A549 (cell line): ENCODE measurements around the gene ROR1. TPM values are rescaled to one million over a fixed set of nuclear protein-coding genes. Genes with fewer than 3 reads are reported as not detected.

Source experiments
- ATAC-seq, 2 experiments: fragments of 200-7000 bp in 1 of 2; fragments of >200 bp in 1 of 2; cut with Nextera tagmentation in 1 of 2; cut with Tn5 transposase in 1 of 2; 3 replicates each; pipeline versions ENCODE4 v1.8.0 to v1.9.1; 2018 to 2020; ENCODE audit warnings: mild to moderate bottlenecking in 1 of 2, moderate library complexity in 1 of 2
- CTCF ChIA-PET: fragments of 300-600 bp; sonication (Branson Sonifier 250); formaldehyde crosslinking; extraction: SDS; loops from one replicate; lab custom pipeline; 2021; ENCODE audit warnings: antibody characterized with exemption, inconsistent platforms; lab: Yijun Ruan, JAX
- POLR2A ChIA-PET: fragments of 350-600 bp; formaldehyde crosslinking; extraction: SDS; loops from one replicate; lab custom pipeline; 2021; ENCODE audit warnings: antibody characterized with exemption, inconsistent platforms; lab: Yijun Ruan, JAX
- DNase-seq, 2 experiments: peaks; one replicate each; pipeline versions ENCODE4 v3.0.0 to v3.0.0-alpha.2; 2011 to 2016; ENCODE audit warnings: low read depth in 1 of 2, low spot score in 1 of 2
- FAIRE-seq: peaks from 2 replicates; lab custom pipeline; 2011; peaks lifted over from hg19 to GRCh38; lab: Jason Lieb, UNC
- H3K27ac ChIP-seq, 2 experiments: fragments of >200 bp; sonication (Bioruptor Twin); formaldehyde crosslinking; 3 replicates each; pipeline ENCODE4 v1.5.1; 2016 to 2017
- H3K4me1 ChIP-seq: fragments of >200 bp; sonication (Bioruptor Twin); formaldehyde crosslinking; 3 replicates; pipeline ENCODE4 v1.6.1; 2016
- H3K4me2 ChIP-seq: fragments of >200 bp; sonication (Bioruptor Twin); formaldehyde crosslinking; 3 replicates; pipeline ENCODE4 v1.6.1; 2016
- H3K4me3 ChIP-seq: fragments of >200 bp; sonication (Bioruptor Twin); formaldehyde crosslinking; 3 replicates; pipeline ENCODE4 v1.5.1; 2016
- H3K9me3 ChIP-seq: fragments of >200 bp; sonication (Bioruptor Twin); formaldehyde crosslinking; 3 replicates; pipeline ENCODE4 v1.6.1; 2016
- ATOH8 ChIP-seq: fragments of 250-450 bp; sonication (Bioruptor Pico); IDR thresholded peaks from 2 replicates; pipeline ENCODE4 v1.5.0; 2020; ENCODE audit warnings: low read depth, mild to moderate bottlenecking, moderate library complexity
- CBX2 ChIP-seq: fragments of 200-600 bp; sonication (generic); IDR thresholded peaks from 2 replicates; pipeline ENCODE4 v1.6.1; 2016; ENCODE audit warnings: low read depth, mild to moderate bottlenecking, borderline replicate concordance
- CEBPB ChIP-seq, 2 experiments: fragments of >200 bp in 1 of 2; sonication (Bioruptor Twin) in 1 of 2; formaldehyde crosslinking in 1 of 2; IDR thresholded peaks; 2 replicates each; pipeline ENCODE4 v1.6.1; 2012 to 2016
- CTCF ChIP-seq: fragments of >200 bp; sonication (Bioruptor Twin); formaldehyde crosslinking; IDR thresholded peaks from 3 replicates; pipeline ENCODE4 v1.5.1; 2016
- EP300 ChIP-seq, 2 experiments: fragments of >200 bp; sonication (Bioruptor Twin); formaldehyde crosslinking; IDR thresholded peaks; 2 replicates in 1 of 2; 3 replicates in 1 of 2; pipeline ENCODE4 v1.6.1; 2016 to 2017
- FOSB ChIP-seq: fragments of 250-450 bp; sonication (Bioruptor Pico); IDR thresholded peaks from 2 replicates; pipeline ENCODE4 v1.5.0; 2020; ENCODE audit warnings: mild to moderate bottlenecking, moderate library complexity
- FOXS1 ChIP-seq: fragments of 250-450 bp; sonication (Bioruptor Pico); IDR thresholded peaks from 2 replicates; pipeline ENCODE4 v1.5.0; 2020; ENCODE audit warnings: mild to moderate bottlenecking, moderate library complexity
- GATA3 ChIP-seq: IDR thresholded peaks from 2 replicates; pipeline ENCODE4 v1.6.1; 2012; ENCODE audit warnings: borderline replicate concordance
- HDAC2 ChIP-seq: fragments of 200-600 bp; sonication (generic); IDR thresholded peaks from 2 replicates; pipeline ENCODE4 v1.6.1; 2016
- HEYL ChIP-seq: fragments of 250-450 bp; sonication (Bioruptor Pico); IDR thresholded peaks from 2 replicates; pipeline ENCODE4 v1.8.0; 2021; ENCODE audit warnings: mild to moderate bottlenecking, moderate library complexity
- HOXA7 ChIP-seq: fragments of 250-450 bp; sonication (Bioruptor Pico); IDR thresholded peaks from 2 replicates; pipeline ENCODE4 v1.5.0; 2020; ENCODE audit warnings: mild to moderate bottlenecking, moderate library complexity
- KDM5A ChIP-seq: fragments of 200-600 bp; sonication (generic); IDR thresholded peaks from 2 replicates; pipeline ENCODE4 v1.6.1; 2016; ENCODE audit warnings: antibody characterized with exemption, mild to moderate bottlenecking
- MAX ChIP-seq: IDR thresholded peaks from 2 replicates; pipeline ENCODE4 v1.6.1; 2012
- MAZ ChIP-seq: fragments of 150-350 bp; IDR thresholded peaks from 2 replicates; pipeline ENCODE4 v1.6.1; 2014; ENCODE audit warnings: antibody characterized with exemption, low read depth, low read length, borderline replicate concordance
- NPAS2 ChIP-seq: fragments of 250-450 bp; sonication (Bioruptor Pico); IDR thresholded peaks from 2 replicates; pipeline ENCODE4 v1.8.0; 2022; ENCODE audit warnings: mild to moderate bottlenecking, moderate library complexity, borderline replicate concordance
- PBX3 ChIP-seq: IDR thresholded peaks from 2 replicates; pipeline ENCODE4 v1.6.1; 2012
- RAD21 ChIP-seq, 2 experiments: fragments of >200 bp in 1 of 2; sonication (Bioruptor Twin) in 1 of 2; formaldehyde crosslinking in 1 of 2; IDR thresholded peaks in 1 of 2; conservative IDR thresholded peaks in 1 of 2; 2 replicates in 1 of 2; 3 replicates in 1 of 2; pipeline ENCODE4 v1.6.1; 2012 to 2018; ENCODE audit warnings: inconsistent platforms in 1 of 2
- RARB ChIP-seq: fragments of 250-450 bp; sonication (Bioruptor Pico); IDR thresholded peaks from 2 replicates; pipeline ENCODE4 v1.8.0; 2021; ENCODE audit warnings: mild to moderate bottlenecking, moderate library complexity
- REST ChIP-seq: fragments of 200-600 bp; sonication (generic); IDR thresholded peaks from 2 replicates; pipeline ENCODE4 v1.6.1; 2016; ENCODE audit warnings: antibody characterized with exemption, mild to moderate bottlenecking, moderate library complexity
- RFX5 ChIP-seq: fragments of 450-650 bp; IDR thresholded peaks from 2 replicates; pipeline ENCODE4 v1.7.1; 2014; ENCODE audit warnings: antibody characterized with exemption, mild to moderate bottlenecking, moderate library complexity
- SMC3 ChIP-seq: fragments of >200 bp; sonication (Bioruptor Twin); formaldehyde crosslinking; IDR thresholded peaks from 3 replicates; pipeline ENCODE4 v1.6.1; 2018; ENCODE audit warnings: inconsistent platforms
- ZNF302 ChIP-seq: fragments of 250-450 bp; sonication (Bioruptor Pico); IDR thresholded peaks from 2 replicates; pipeline ENCODE4 v1.9.0; 2021; ENCODE audit warnings: inconsistent platforms, mild to moderate bottlenecking, moderate library complexity
- WGBS: methylation state at CpG from one replicate; pipeline ENCODE4 v1.1.6; 2017; ENCODE audit errors: missing lambda C conversion rate; 5-methylcytosine and 5-hydroxymethylcytosine counted together
- polyA plus RNA-seq, 4 experiments: library from polyadenylated mRNA; depleted of rRNA in 3 of 4; stranded (reverse); fragments of >200 nt; fragmentation: RNase III in 1 of 4; extraction: RNeasy Plus Mini Kit Qiagen cat#74134 plus additional on column Dnase treatment in 1 of 4; gene quantifications; 2 replicates in 3 of 4; 3 replicates in 1 of 4; pipeline ENCODE4 v1.2.3, GENCODE V29; 2011 to 2017

The ROR1 gene
- polyA plus RNA-seq, 2 of the 4 experiments (the other 2 are of a cell fraction) = 6.5 to 19.0 TPM

- Histone ChIP-seq H3K4me3 (no peak overlapping the region), H3K9me3 (no peaks in the 10 kb centered on the region), H3K4me1 (no peaks in the 10 kb centered on the region), H3K4me2 (no peak overlapping the region), H3K27ac (no peak overlapping the region)
- WGBS = 96% methylated on average over 7 of the region's 8 CpGs
- FAIRE-seq (no peak), DNase-seq (no peak), ATAC-seq (no peak)
- ChIA-PET CTCF (interaction anchor here (1.0 to 1.1 kb wide), 3 partner anchors 23 to 55 kb away, joined by 3 read pairs; no protein-coding TSS in a partner anchor), POLR2A (no interaction called here)
- TF ChIP-seq NPAS2 (CRISPR knock-in tag) = no peak
- TF ChIP-seq GATA3 = no peak
- no peak for TF ChIP-seq RFX5
- no peak for TF ChIP-seq HEYL (CRISPR knock-in tag)
- TF ChIP-seq MAX = no peak
Measured at GRCh38 chr1:64192290-64192689, 418.5 kb downstream of the ROR1 start.

- WGBS = 64% methylated on average over 8 of the region's 8 CpGs
- Histone ChIP-seq H3K4me2 (no peak overlapping the region), H3K27ac (no peak overlapping the region), H3K9me3 (no peaks in the 10 kb centered on the region), H3K4me3 (no peak overlapping the region)
- POLR2A ChIA-PET = no interaction called here
- FAIRE-seq = no peak
- TF ChIP-seq GATA3 (no peak), CEBPB (IDR thresholded peaks at IDR 0.05) (no peak), HDAC2 (no peak), RAD21 (conservative IDR thresholded peaks at IDR 0.05 in 1 of 2, IDR thresholded peaks at IDR 0.05 in 1 of 2) (no peak), ZNF302 (CRISPR knock-in tag) (no peak), EP300 (IDR thresholded peaks at IDR 0.05) (no peak), NPAS2 (CRISPR knock-in tag) (no peak), PBX3 (no peak), KDM5A (no peak), FOSB (no peak), RARB (no peak), SMC3 (no peak), CBX2 (no peak)
- TF ChIP-seq, all 56 proteins: peak for 0
- no peaks in the 10 kb centered on the region for H3K4me1 ChIP-seq
- CTCF ChIA-PET = interaction anchor here (1.0 kb wide), 1 partner anchor 24 kb away, joined by 3 read pairs; no protein-coding TSS in a partner anchor
- DNase-seq (no peak), ATAC-seq (no peak)
Measured at GRCh38 chr1:64194168-64195080, 420.6 kb downstream of the ROR1 start.

- TF ChIP-seq CTCF (no peak), HEYL (CRISPR knock-in tag) (no peak), FOXS1 (CRISPR knock-in tag) (no peak), ATOH8 (CRISPR knock-in tag) (no peak), CEBPB (IDR thresholded peaks at IDR 0.05) (no peak), REST (no peak), HDAC2 (no peak), HOXA7 (CRISPR knock-in tag) (no peak), ZNF302 (CRISPR knock-in tag) (no peak), MAZ (no peak)
- no peaks in the 10 kb centered on the region for H3K9me3 ChIP-seq
- no peaks in the 10 kb centered on the region for H3K4me1 ChIP-seq
- no peak for FAIRE-seq
- no peak overlapping the region for H3K4me3 ChIP-seq
- no peak for ATAC-seq
- ChIA-PET CTCF (no interaction called here), POLR2A (no interaction called here)
- H3K4me2 ChIP-seq = no peak overlapping the region
- DNase-seq = no peak
- H3K27ac ChIP-seq = no peak overlapping the region
- 96% methylated on average over 1 of the region's 1 CpG for WGBS
Measured at GRCh38 chr1:64195081-64195395, 421.2 kb downstream of the ROR1 start.
